ENCODE measurements around the gene STAM.
"Not testable (repeated sequence)": the region's sequence is repeated elsewhere in the genome, so short reads cannot be mapped to it uniquely, and the experiment has no call there.

- not testable (repeated sequence) for TF ChIP-seq CTCF (IDR thresholded peaks at IDR 0.05); GABPA (IDR thresholded peaks at IDR 0.05; ENCODE audit: low read depth)
Measured at GRCh38 chr10:17632590-17632989, 11.4 kb upstream of the STAM start.

Measured in SK-N-SH (cell line).